AG09319 (cell line): Measurements from ENCODE around the gene DNAJC3.

Experiments used
- DNase-seq: peaks from one replicate; pipeline ENCODE4 v3.0.0-alpha.2; 2010; ENCODE audit warnings: low read depth; ENCODE audit errors: extremely low read depth
- CTCF ChIP-seq: IDR thresholded peaks from 2 replicates; pipeline ENCODE4 v1.5.1; 2011; ENCODE audit warnings: low read depth, mild to moderate bottlenecking, inconsistent platforms, low read length, moderate library complexity

Gene DNAJC3

GRCh38 chr13:95814495-95814894 lies 137.6 kb downstream of the DNAJC3 start:
- DNase-seq: no peak
- TF ChIP-seq CTCF: no peak

GRCh38 chr13:95822303-95822702 lies 145.4 kb downstream of the DNAJC3 start:
- no peak for DNase-seq
- no peak for TF ChIP-seq CTCF

GRCh38 chr13:95833126-95833525 lies 156.2 kb downstream of the DNAJC3 start:
- no peak for TF ChIP-seq CTCF
- no peak for DNase-seq

- TF ChIP-seq CTCF: no peak
- no peak for DNase-seq
These were observed 156.8 kb downstream of the DNAJC3 start for GRCh38 chr13:95833719-95834118.

GRCh38 chr13:95834134-95834765 lies 157.3 kb downstream of the DNAJC3 start:
- peak; percentile 32 for DNase-seq
- peak; percentile 86 for TF ChIP-seq CTCF

GRCh38 chr13:95841894-95842293 lies 165.0 kb downstream of the DNAJC3 start:
- TF ChIP-seq CTCF: no peak
- DNase-seq: no peak

- TF ChIP-seq CTCF: no peak
- DNase-seq: no peak
These were observed 166.0 kb downstream of the DNAJC3 start for GRCh38 chr13:95842898-95843297.
